Measurements from ENCODE around the gene TSSK3. TPM values are rescaled to one million over a fixed set of nuclear protein-coding genes. Genes with fewer than 3 reads are reported as not detected.

The TSSK3 gene
- total RNA-seq, 1 experiment from 2014 or later = 1.6 TPM

- H3K79me2 ChIP-seq (ENCODE audit: insufficient read depth, low read length) = no peaks in the 10 kb centered on the region
- H3K36me3 ChIP-seq (ENCODE audit: control insufficient read depth in 1 of 2, insufficient read depth in 2 of 2, low read length in 2 of 2) = no peaks in the 10 kb centered on the region
- H4K20me1 ChIP-seq (ENCODE audit: insufficient read depth) = no peaks in the 10 kb centered on the region
- ChIA-PET POLR2A (no interaction called here), CTCF (no interaction called here), RAD21 (ENCODE audit: low non-redundant PET in 1 of 2, low total read pairs in 2 of 2, uncharacterized antibody in 2 of 2, unreplicated experiment in 2 of 2) (no interaction called here)
- intact Hi-C loops (cut with micrococcal nuclease) = no loop called here
- no peak overlapping the region for H2AFZ ChIP-seq (ENCODE audit: low read depth, low read length, poor library complexity, severe bottlenecking)
- no peak overlapping the region for H3K4me2 ChIP-seq (ENCODE audit: low read length)
- no peaks in the 10 kb centered on the region for H3K9me3 ChIP-seq (ENCODE audit: control insufficient read depth in 1 of 2, insufficient read depth in 1 of 2, low read depth in 1 of 2, low read length in 2 of 2)
- no peak overlapping the region for H3K27ac ChIP-seq (ENCODE audit: low read depth, low read length)
- no peak overlapping the region for H3K4me3 ChIP-seq (replicated peaks in 1 of 2; ENCODE audit: low read depth in 1 of 2, low read length in 2 of 2)
- H3K4me1 ChIP-seq (ENCODE audit: control insufficient read depth in 1 of 2, insufficient read depth in 2 of 2, low read length in 2 of 2) = peaks cover 3 to 17% of the 10 kb centered on the region in 2 experiments; a peak in 2 of 4 replicates
- ATAC-seq = no peak
- no peak for TF ChIP-seq CBX3 (IDR thresholded peaks at IDR 0.05; ENCODE audit: low read depth)
- TF ChIP-seq ZFX (IDR thresholded peaks at IDR 0.05) = no peak
- no peak for TF ChIP-seq SIN3A (IDR thresholded peaks at IDR 0.05; ENCODE audit: low read depth)
- DNase-seq (ENCODE audit: low read depth, low spot score) = no peak
- no peaks in the 10 kb centered on the region for H3K27me3 ChIP-seq (ENCODE audit: insufficient read depth, low read length)
- H3K9ac ChIP-seq (ENCODE audit: low read length) = no peak overlapping the region
- BruUV-seq (replicated peaks) = no TSS peak
- H3K9me2 ChIP-seq (ENCODE audit: insufficient read depth) = no peaks in the 10 kb centered on the region
Observed at GRCh38 chr1:32404946-32405345, 42.6 kb downstream of the TSSK3 start.

- no peak overlapping the region for H3K4me2 ChIP-seq (ENCODE audit: low read length)
- no peaks in the 10 kb centered on the region for H4K20me1 ChIP-seq (ENCODE audit: insufficient read depth)
- ChIA-PET RAD21 (ENCODE audit: low non-redundant PET in 1 of 2, low total read pairs in 2 of 2, uncharacterized antibody in 2 of 2, unreplicated experiment in 2 of 2) (no interaction called here), POLR2A (interaction anchor here (1.8 kb wide), 1 partner anchor 12 kb away, joined by 4 read pairs; the partner anchor contains the start of gene BSDC1), CTCF (no interaction called here)
- H3K9ac ChIP-seq (ENCODE audit: low read length) = no peak overlapping the region
- no peaks in the 10 kb centered on the region for H3K9me3 ChIP-seq (ENCODE audit: control insufficient read depth in 1 of 2, insufficient read depth in 1 of 2, low read depth in 1 of 2, low read length in 2 of 2)
- no TSS peak for BruUV-seq (replicated peaks)
- no peaks in the 10 kb centered on the region for H3K79me2 ChIP-seq (ENCODE audit: insufficient read depth, low read length)
- no peak for ATAC-seq
- no peak overlapping the region for H3K4me3 ChIP-seq (replicated peaks in 1 of 2; ENCODE audit: low read depth in 1 of 2, low read length in 2 of 2)
- H3K4me1 ChIP-seq (ENCODE audit: control insufficient read depth in 1 of 2, insufficient read depth in 2 of 2, low read length in 2 of 2) = peaks cover 3 to 16% of the 10 kb centered on the region in 2 experiments; a peak in 2 of 4 replicates
- H3K27ac ChIP-seq (ENCODE audit: low read depth, low read length) = no peak overlapping the region
- H2AFZ ChIP-seq (ENCODE audit: low read depth, low read length, poor library complexity, severe bottlenecking) = no peak overlapping the region
- intact Hi-C loops (cut with micrococcal nuclease) = no loop called here
- no peaks in the 10 kb centered on the region for H3K36me3 ChIP-seq (ENCODE audit: control insufficient read depth in 1 of 2, insufficient read depth in 2 of 2, low read length in 2 of 2)
- H3K27me3 ChIP-seq (ENCODE audit: insufficient read depth, low read length) = no peaks in the 10 kb centered on the region
- no peaks in the 10 kb centered on the region for H3K9me2 ChIP-seq (ENCODE audit: insufficient read depth)
- no peak for DNase-seq (ENCODE audit: low read depth, low spot score)
- TF ChIP-seq ELF1 (IDR thresholded peaks at IDR 0.05; ENCODE audit: borderline replicate concordance, low read depth) = no peak
- TF ChIP-seq CBX3 (IDR thresholded peaks at IDR 0.05; ENCODE audit: low read depth) = no peak
- no peak for TF ChIP-seq YY1 (IDR thresholded peaks at IDR 0.05; ENCODE audit: extremely low read depth, insufficient replicate concordance, low read depth, low read length)
- no peak for TF ChIP-seq CEBPB (IDR thresholded peaks at IDR 0.05; ENCODE audit: low read depth)
- TF ChIP-seq POLR2A (IDR thresholded peaks at IDR 0.05; ENCODE audit: borderline replicate concordance, extremely low read depth, insufficient read depth, insufficient read length) = no peak
- no peak for TF ChIP-seq ZBTB33 (IDR thresholded peaks at IDR 0.05; ENCODE audit: extremely low read depth, insufficient replicate concordance, low read length)
- no peak for TF ChIP-seq EZH2phosphoT487 (IDR thresholded peaks at IDR 0.05; ENCODE audit: borderline replicate concordance)
- no peak for TF ChIP-seq RAD21 (IDR thresholded peaks at IDR 0.05; ENCODE audit: low read depth)
- TF ChIP-seq REST (IDR thresholded peaks at IDR 0.05; ENCODE audit: low read depth) = no peak
- no peak for TF ChIP-seq POLR2AphosphoS5 (IDR thresholded peaks at IDR 0.05; ENCODE audit: low read depth, low read length)
- no peak for TF ChIP-seq EGR1 (IDR thresholded peaks at IDR 0.05; ENCODE audit: low read depth)
- TF ChIP-seq ATF3 (IDR thresholded peaks at IDR 0.05) = no peak
- no peak for TF ChIP-seq SP1 (IDR thresholded peaks at IDR 0.05; ENCODE audit: low read depth)
Observed at GRCh38 chr1:32405672-32406467, 43.5 kb downstream of the TSSK3 start.

Data from HCT116 (cell line).